Measurements from ENCODE around the gene KIF26B.
"Not testable (repeated sequence)": the region's sequence is repeated elsewhere in the genome, so short reads cannot be mapped to it uniquely, and the experiment has no call there.

KIF26B gene

DNA sequence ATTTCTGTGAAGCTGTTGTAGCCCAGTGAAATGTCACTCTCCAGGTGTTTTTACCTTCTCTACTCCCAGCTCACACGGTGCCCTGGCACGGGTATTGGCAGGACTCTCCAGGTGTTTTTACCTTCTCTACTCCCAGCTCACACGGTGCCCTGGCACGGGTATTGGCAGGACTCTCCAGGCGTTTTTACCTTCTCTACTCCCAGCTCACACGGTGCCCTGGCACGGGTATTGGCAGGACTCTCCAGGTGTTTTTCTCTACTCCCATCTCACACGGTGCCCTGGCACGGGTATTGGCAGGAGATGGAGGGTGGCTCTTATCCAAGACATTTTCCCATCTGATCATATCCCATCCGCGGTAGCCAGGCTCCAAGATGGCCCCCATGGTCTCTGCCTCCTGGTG lies 540.9 kb downstream of the KIF26B start:
- not testable (repeated sequence) for H3K4me1 ChIP-seq (ENCODE audit: control insufficient read depth, low read depth, low read length); H3K4me2 ChIP-seq (ENCODE audit: low read length); H3K27me3 ChIP-seq (ENCODE audit: insufficient read depth, low read length, poor library complexity); H2BK5ac ChIP-seq (ENCODE audit: low read length); H4K5ac ChIP-seq (ENCODE audit: low read length); H3K36me3 ChIP-seq (ENCODE audit: control insufficient read depth, insufficient read depth, low read length); H3K27ac ChIP-seq (ENCODE audit: low read depth, low read length); DNase-seq; H2BK120ac ChIP-seq (ENCODE audit: low read depth, low read length); H3K4ac ChIP-seq (ENCODE audit: low read depth, low read length); H3K23ac ChIP-seq (ENCODE audit: low read length); H3K18ac ChIP-seq (ENCODE audit: low read length); H4K8ac ChIP-seq (ENCODE audit: low read depth, low read length); H3K79me1 ChIP-seq (ENCODE audit: low read length); H3K79me2 ChIP-seq (ENCODE audit: control insufficient read depth, insufficient read depth, low read length); H3K9ac ChIP-seq (ENCODE audit: low read length); H3K4me3 ChIP-seq (ENCODE audit: low read length); H2AK5ac ChIP-seq (ENCODE audit: low read length); H3K56ac ChIP-seq (ENCODE audit: low read length); H2BK15ac ChIP-seq (replicated peaks; ENCODE audit: low read depth)
- WGBS (ENCODE audit: extremely low coverage, insufficient coverage, low lambda C conversion rate): no CpG with 5 or more reads among the region's 11 CpGs

DNA sequence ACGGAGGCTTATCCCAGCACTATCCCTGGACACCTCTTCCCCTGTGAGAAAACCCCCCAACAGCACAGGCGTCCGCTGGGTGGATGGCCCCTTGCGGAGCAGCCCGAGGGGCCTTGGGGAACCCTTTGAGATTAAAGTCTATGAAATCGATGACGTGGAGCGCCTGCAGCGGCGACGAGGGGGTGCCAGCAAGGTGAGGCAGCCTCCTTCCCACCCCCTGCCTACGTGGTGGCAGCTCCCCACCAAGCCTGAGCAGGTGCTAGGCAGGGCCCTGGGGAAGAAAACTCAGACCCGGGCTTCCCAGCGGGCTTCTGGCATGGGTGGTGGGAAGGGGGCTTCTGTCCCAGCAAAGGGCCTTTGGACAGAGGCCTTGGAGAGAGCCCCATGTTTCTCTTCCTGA lies 543.3 kb downstream of the KIF26B start:
- H4K5ac ChIP-seq (ENCODE audit: low read length): no peak overlapping the region
- no peaks in the 10 kb centered on the region for H3K79me1 ChIP-seq (ENCODE audit: low read length)
- no peak overlapping the region for H2BK5ac ChIP-seq (ENCODE audit: low read length)
- no peak overlapping the region for H3K18ac ChIP-seq (ENCODE audit: low read length)
- no peak overlapping the region for H2BK15ac ChIP-seq (replicated peaks; ENCODE audit: low read depth)
- no peaks in the 10 kb centered on the region for H3K79me2 ChIP-seq (ENCODE audit: control insufficient read depth, insufficient read depth, low read length)
- H3K27ac ChIP-seq (ENCODE audit: low read depth, low read length): no peak overlapping the region
- H3K4me3 ChIP-seq (ENCODE audit: low read length): no peak overlapping the region
- no peak overlapping the region for H3K56ac ChIP-seq (ENCODE audit: low read length)
- DNase-seq: no peak
- H2BK120ac ChIP-seq (ENCODE audit: low read depth, low read length): no peak overlapping the region
- H3K4me1 ChIP-seq (ENCODE audit: control insufficient read depth, low read depth, low read length): no peaks in the 10 kb centered on the region
- no peak overlapping the region for H4K8ac ChIP-seq (ENCODE audit: low read depth, low read length)
- H3K23ac ChIP-seq (ENCODE audit: low read length): no peak overlapping the region
- H3K9ac ChIP-seq (ENCODE audit: low read length): no peak overlapping the region
- no peaks in the 10 kb centered on the region for H3K27me3 ChIP-seq (ENCODE audit: insufficient read depth, low read length, poor library complexity)
- H3K36me3 ChIP-seq (ENCODE audit: control insufficient read depth, insufficient read depth, low read length): no peaks in the 10 kb centered on the region
- no CpG with 5 or more reads among the region's 14 CpGs for WGBS (ENCODE audit: extremely low coverage, insufficient coverage, low lambda C conversion rate)
- H3K4me2 ChIP-seq (ENCODE audit: low read length): no peak overlapping the region
- no peak overlapping the region for H2AK5ac ChIP-seq (ENCODE audit: low read length)
- no peak overlapping the region for H3K4ac ChIP-seq (ENCODE audit: low read depth, low read length)

- WGBS (ENCODE audit: extremely low coverage, insufficient coverage, low lambda C conversion rate): no CpG with 5 or more reads among the region's 16 CpGs
- no peaks in the 10 kb centered on the region for H3K36me3 ChIP-seq (ENCODE audit: control insufficient read depth, insufficient read depth, low read length)
Observed at GRCh38 chr1:245698860-245699259, 544.1 kb downstream of the KIF26B start.

DNA sequence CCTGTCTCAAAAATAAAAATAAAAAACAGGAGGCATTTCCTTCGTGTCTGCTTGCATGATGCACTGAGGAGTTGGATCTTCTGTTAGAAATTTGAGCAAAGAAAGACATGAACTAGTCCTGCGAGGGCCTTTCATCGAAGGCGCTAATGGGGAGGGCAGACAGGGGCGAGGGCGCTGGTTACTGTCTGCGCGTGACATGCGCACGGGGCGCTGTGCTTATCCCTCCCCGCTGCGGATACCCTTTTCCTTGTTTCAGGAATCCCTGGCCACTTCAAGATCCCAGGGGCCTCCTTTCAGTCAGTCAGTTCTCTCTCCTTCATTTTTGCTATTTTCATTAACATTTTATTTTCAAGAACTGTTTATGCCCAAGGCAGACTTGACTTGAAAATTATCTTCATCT lies 545.8 kb downstream of the KIF26B start:
- H3K27me3 ChIP-seq (ENCODE audit: insufficient read depth, low read length, poor library complexity): no peaks in the 10 kb centered on the region
- WGBS (ENCODE audit: extremely low coverage, insufficient coverage, low lambda C conversion rate): no CpG with 5 or more reads among the region's 13 CpGs
- DNase-seq: no peak
- no peak overlapping the region for H4K5ac ChIP-seq (ENCODE audit: low read length)
- H3K4ac ChIP-seq (ENCODE audit: low read depth, low read length): no peak overlapping the region
- no peak overlapping the region for H2BK15ac ChIP-seq (replicated peaks; ENCODE audit: low read depth)
- no peak overlapping the region for H3K9ac ChIP-seq (ENCODE audit: low read length)
- H3K79me1 ChIP-seq (ENCODE audit: low read length): no peaks in the 10 kb centered on the region
- H2BK5ac ChIP-seq (ENCODE audit: low read length): no peak overlapping the region
- no peak overlapping the region for H2AK5ac ChIP-seq (ENCODE audit: low read length)
- H3K27ac ChIP-seq (ENCODE audit: low read depth, low read length): no peak overlapping the region
- no peaks in the 10 kb centered on the region for H3K79me2 ChIP-seq (ENCODE audit: control insufficient read depth, insufficient read depth, low read length)
- H4K8ac ChIP-seq (ENCODE audit: low read depth, low read length): no peak overlapping the region
- H3K4me3 ChIP-seq (ENCODE audit: low read length): no peak overlapping the region
- H3K4me2 ChIP-seq (ENCODE audit: low read length): no peak overlapping the region
- H3K23ac ChIP-seq (ENCODE audit: low read length): no peak overlapping the region
- no peak overlapping the region for H3K18ac ChIP-seq (ENCODE audit: low read length)
- H2BK120ac ChIP-seq (ENCODE audit: low read depth, low read length): no peak overlapping the region
- no peaks in the 10 kb centered on the region for H3K36me3 ChIP-seq (ENCODE audit: control insufficient read depth, insufficient read depth, low read length)
- no peak overlapping the region for H3K56ac ChIP-seq (ENCODE audit: low read length)
- H3K4me1 ChIP-seq (ENCODE audit: control insufficient read depth, low read depth, low read length): no peaks in the 10 kb centered on the region

More at GRCh38 chr1:245698860-245699259, 544.1 kb downstream of the KIF26B start:
- Histone ChIP-seq H3K9ac (ENCODE audit: low read length) (no peak overlapping the region), H4K5ac (ENCODE audit: low read length) (no peak overlapping the region), H3K4me1 (ENCODE audit: control insufficient read depth, low read depth, low read length) (no peaks in the 10 kb centered on the region), H3K4me3 (ENCODE audit: low read length) (no peak overlapping the region), H2BK15ac (replicated peaks; ENCODE audit: low read depth) (no peak overlapping the region), H3K18ac (ENCODE audit: low read length) (no peak overlapping the region), H3K79me2 (ENCODE audit: control insufficient read depth, insufficient read depth, low read length) (no peaks in the 10 kb centered on the region), H3K4ac (ENCODE audit: low read depth, low read length) (no peak overlapping the region), H3K27me3 (ENCODE audit: insufficient read depth, low read length, poor library complexity) (no peaks in the 10 kb centered on the region), H2AK5ac (ENCODE audit: low read length) (no peak overlapping the region), H4K8ac (ENCODE audit: low read depth, low read length) (no peak overlapping the region), H3K56ac (ENCODE audit: low read length) (no peak overlapping the region), H3K4me2 (ENCODE audit: low read length) (no peak overlapping the region), H3K23ac (ENCODE audit: low read length) (no peak overlapping the region), H2BK5ac (ENCODE audit: low read length) (no peak overlapping the region), H2BK120ac (ENCODE audit: low read depth, low read length) (no peak overlapping the region), H3K79me1 (ENCODE audit: low read length) (no peaks in the 10 kb centered on the region), H3K27ac (ENCODE audit: low read depth, low read length) (no peak overlapping the region)
- no peak for DNase-seq

- Histone ChIP-seq H3K18ac (ENCODE audit: low read length) (no peak overlapping the region), H3K27ac (ENCODE audit: low read depth, low read length) (no peak overlapping the region), H3K4ac (ENCODE audit: low read depth, low read length) (no peak overlapping the region), H3K4me1 (ENCODE audit: control insufficient read depth, low read depth, low read length) (no peaks in the 10 kb centered on the region), H3K23ac (ENCODE audit: low read length) (no peak overlapping the region), H3K4me2 (ENCODE audit: low read length) (no peak overlapping the region), H4K5ac (ENCODE audit: low read length) (no peak overlapping the region), H3K4me3 (ENCODE audit: low read length) (no peak overlapping the region), H3K79me2 (ENCODE audit: control insufficient read depth, insufficient read depth, low read length) (no peaks in the 10 kb centered on the region), H3K27me3 (ENCODE audit: insufficient read depth, low read length, poor library complexity) (no peaks in the 10 kb centered on the region), H3K56ac (ENCODE audit: low read length) (no peak overlapping the region), H3K79me1 (ENCODE audit: low read length) (no peaks in the 10 kb centered on the region), H2BK120ac (ENCODE audit: low read depth, low read length) (no peak overlapping the region), H3K9ac (ENCODE audit: low read length) (no peak overlapping the region), H2AK5ac (ENCODE audit: low read length) (no peak overlapping the region), H3K36me3 (ENCODE audit: control insufficient read depth, insufficient read depth, low read length) (no peaks in the 10 kb centered on the region), H4K8ac (ENCODE audit: low read depth, low read length) (no peak overlapping the region), H2BK5ac (ENCODE audit: low read length) (no peak overlapping the region), H2BK15ac (replicated peaks; ENCODE audit: low read depth) (no peak overlapping the region)
- no peak for DNase-seq
- no CpG with 5 or more reads among the region's 7 CpGs for WGBS (ENCODE audit: extremely low coverage, insufficient coverage, low lambda C conversion rate)
Observed at GRCh38 chr1:245701631-245702030, 546.8 kb downstream of the KIF26B start.

- Histone ChIP-seq H3K27ac (ENCODE audit: low read depth, low read length) (no peak overlapping the region), H2BK120ac (ENCODE audit: low read depth, low read length) (no peak overlapping the region), H3K36me3 (ENCODE audit: control insufficient read depth, insufficient read depth, low read length) (no peaks in the 10 kb centered on the region), H3K18ac (ENCODE audit: low read length) (no peak overlapping the region), H3K56ac (ENCODE audit: low read length) (no peak overlapping the region), H3K4me1 (ENCODE audit: control insufficient read depth, low read depth, low read length) (no peaks in the 10 kb centered on the region), H4K8ac (ENCODE audit: low read depth, low read length) (no peak overlapping the region), H3K23ac (ENCODE audit: low read length) (no peak overlapping the region), H2BK5ac (ENCODE audit: low read length) (no peak overlapping the region), H3K27me3 (ENCODE audit: insufficient read depth, low read length, poor library complexity) (no peaks in the 10 kb centered on the region), H3K4me2 (ENCODE audit: low read length) (no peak overlapping the region), H2BK15ac (replicated peaks; ENCODE audit: low read depth) (no peak overlapping the region), H4K5ac (ENCODE audit: low read length) (no peak overlapping the region), H3K9ac (ENCODE audit: low read length) (no peak overlapping the region), H3K79me2 (ENCODE audit: control insufficient read depth, insufficient read depth, low read length) (no peaks in the 10 kb centered on the region), H3K4me3 (ENCODE audit: low read length) (no peak overlapping the region), H3K4ac (ENCODE audit: low read depth, low read length) (no peak overlapping the region), H2AK5ac (ENCODE audit: low read length) (no peak overlapping the region), H3K79me1 (ENCODE audit: low read length) (no peaks in the 10 kb centered on the region)
- WGBS (ENCODE audit: extremely low coverage, insufficient coverage, low lambda C conversion rate): no CpG with 5 or more reads among the region's 13 CpGs
- no peak for DNase-seq
Observed at GRCh38 chr1:245702346-245702745, 547.6 kb downstream of the KIF26B start.

Measured in mesendoderm (in vitro differentiated cells).